22Rv1 (cell line): Measurements from ENCODE around the gene SYNGR3.

Experiments used
- ZFX ChIP-seq: fragments of 450-650 bp; IDR thresholded peaks from 2 replicates; pipeline ENCODE4 v1.6.1; 2017; ENCODE audit warnings: antibody characterized with exemption, borderline replicate concordance
- TF ChIP-seq, protein P1 (sequence below): fragments of 450-650 bp; IDR thresholded peaks from 2 replicates; pipeline ENCODE4 v1.5.1; 2017; ENCODE audit warnings: mild to moderate bottlenecking

DNA sequence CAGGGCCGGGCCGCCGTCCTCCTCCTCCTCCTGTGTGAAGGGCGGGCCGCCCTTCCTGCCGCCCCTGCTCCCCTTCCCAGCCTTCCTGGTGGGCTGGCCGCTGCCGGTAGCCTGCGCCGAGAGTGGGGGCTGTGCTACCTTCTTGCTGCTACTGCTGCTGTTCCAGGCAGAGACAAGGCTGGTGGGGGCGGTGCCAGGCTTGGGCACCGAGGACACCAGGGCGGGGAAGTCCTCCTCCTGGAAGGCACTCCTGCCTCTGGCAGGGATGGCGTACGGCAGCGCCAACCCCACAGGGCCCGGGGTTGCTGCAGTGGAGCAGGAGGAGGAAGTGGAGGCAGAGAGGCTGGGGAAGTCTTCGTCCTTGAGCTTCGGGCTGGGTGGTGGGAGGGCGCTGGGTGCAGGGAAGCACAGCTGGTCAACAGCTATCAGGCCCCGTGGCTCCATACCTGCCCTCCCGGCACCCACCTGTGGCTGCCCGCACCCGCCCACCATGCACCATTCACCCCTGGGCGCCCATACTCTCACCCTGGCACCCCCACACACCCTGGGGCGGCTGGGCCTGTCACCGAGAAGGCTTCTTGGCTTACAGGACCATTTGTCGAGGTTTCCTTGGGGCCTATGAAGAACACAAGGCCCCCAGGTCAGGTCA is 10.2 kb downstream of the SYNGR3 start:
- TF ChIP-seq, protein P1, sequence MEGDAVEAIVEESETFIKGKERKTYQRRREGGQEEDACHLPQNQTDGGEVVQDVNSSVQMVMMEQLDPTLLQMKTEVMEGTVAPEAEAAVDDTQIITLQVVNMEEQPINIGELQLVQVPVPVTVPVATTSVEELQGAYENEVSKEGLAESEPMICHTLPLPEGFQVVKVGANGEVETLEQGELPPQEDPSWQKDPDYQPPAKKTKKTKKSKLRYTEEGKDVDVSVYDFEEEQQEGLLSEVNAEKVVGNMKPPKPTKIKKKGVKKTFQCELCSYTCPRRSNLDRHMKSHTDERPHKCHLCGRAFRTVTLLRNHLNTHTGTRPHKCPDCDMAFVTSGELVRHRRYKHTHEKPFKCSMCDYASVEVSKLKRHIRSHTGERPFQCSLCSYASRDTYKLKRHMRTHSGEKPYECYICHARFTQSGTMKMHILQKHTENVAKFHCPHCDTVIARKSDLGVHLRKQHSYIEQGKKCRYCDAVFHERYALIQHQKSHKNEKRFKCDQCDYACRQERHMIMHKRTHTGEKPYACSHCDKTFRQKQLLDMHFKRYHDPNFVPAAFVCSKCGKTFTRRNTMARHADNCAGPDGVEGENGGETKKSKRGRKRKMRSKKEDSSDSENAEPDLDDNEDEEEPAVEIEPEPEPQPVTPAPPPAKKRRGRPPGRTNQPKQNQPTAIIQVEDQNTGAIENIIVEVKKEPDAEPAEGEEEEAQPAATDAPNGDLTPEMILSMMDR, result no peak
- TF ChIP-seq ZFX, result no peak
